Activated T-cell treated with anti-CD3 and anti-CD28 coated beads, Interleukin-2, amount 50 U/mL, for 24 hours (primary cell): ENCODE data around the gene MYOF.
"Not testable (repeated sequence)": the region's sequence is repeated elsewhere in the genome, so short reads cannot be mapped to it uniquely, and the experiment has no call there.

ENCODE experiments used
- DNase-seq: peaks from one replicate; pipeline ENCODE4 v3.0.0-alpha.2; 2020
- H3K27ac Mint-ChIP-seq: 2 replicates; pipeline ENCODE4 v1.8.0; 2020; ENCODE audit warnings: mild to moderate bottlenecking, mixed read lengths
- H3K27me3 Mint-ChIP-seq: 2 replicates; pipeline ENCODE4 v1.8.0; 2020; ENCODE audit warnings: mixed read lengths
- H3K36me3 Mint-ChIP-seq: 2 replicates; pipeline ENCODE4 v1.8.0; 2020; ENCODE audit warnings: low read depth, mixed read lengths
- H3K4me1 Mint-ChIP-seq: 2 replicates; pipeline ENCODE4 v1.8.0; 2020; ENCODE audit warnings: low read depth, mixed read lengths
- H3K4me3 Mint-ChIP-seq: 2 replicates; pipeline ENCODE4 v1.8.0; 2020; ENCODE audit warnings: mild to moderate bottlenecking, moderate library complexity, mixed read lengths
- H3K9me3 Mint-ChIP-seq: 2 replicates; pipeline ENCODE4 v1.8.0; 2020; ENCODE audit warnings: mixed read lengths

MYOF gene

GRCh38 chr10:93468461-93469213 is 13.5 kb downstream of the MYOF start:
- H3K4me1 Mint-ChIP-seq: peaks cover 36% of the 10 kb centered on the region

GRCh38 chr10:93467635-93468034 is 14.5 kb downstream of the MYOF start:
- not testable (repeated sequence) for H3K27ac Mint-ChIP-seq, H3K27me3 Mint-ChIP-seq, H3K4me3 Mint-ChIP-seq, H3K9me3 Mint-ChIP-seq, DNase-seq
- peaks cover 27% of the 10 kb centered on the region for H3K36me3 Mint-ChIP-seq
- H3K4me1 Mint-ChIP-seq: peaks cover 41% of the 10 kb centered on the region

More at GRCh38 chr10:93468461-93469213, 13.5 kb downstream of the MYOF start:
- no peaks in the 10 kb centered on the region for H3K9me3 Mint-ChIP-seq
- peak overlapping the region; percentile 81 for H3K27ac Mint-ChIP-seq
- H3K36me3 Mint-ChIP-seq: peaks cover 25% of the 10 kb centered on the region
- no peaks in the 10 kb centered on the region for H3K27me3 Mint-ChIP-seq
- H3K4me3 Mint-ChIP-seq: no peak overlapping the region
- DNase-seq: no peak

GRCh38 chr10:93465806-93466675 is 16.1 kb downstream of the MYOF start:
- Mint-ChIP-seq H3K27me3 (no peaks in the 10 kb centered on the region), H3K36me3 (peaks cover 29% of the 10 kb centered on the region), H3K4me1 (peaks cover 48% of the 10 kb centered on the region), H3K9me3 (no peaks in the 10 kb centered on the region), H3K4me3 (no peak overlapping the region), H3K27ac (no peak overlapping the region)
- DNase-seq: no peak

GRCh38 chr10:93464776-93465388 is 17.3 kb downstream of the MYOF start:
- DNase-seq: no peak
- Mint-ChIP-seq H3K36me3 (peaks cover 30% of the 10 kb centered on the region), H3K4me1 (peaks cover 42% of the 10 kb centered on the region), H3K4me3 (no peak overlapping the region), H3K9me3 (no peaks in the 10 kb centered on the region), H3K27ac (peak overlapping the region; percentile 27), H3K27me3 (no peaks in the 10 kb centered on the region)

GRCh38 chr10:93463723-93464476 is 18.2 kb downstream of the MYOF start:
- H3K4me3 Mint-ChIP-seq: no peak overlapping the region
- peaks cover 40% of the 10 kb centered on the region for H3K4me1 Mint-ChIP-seq
- H3K36me3 Mint-ChIP-seq: peaks cover 28% of the 10 kb centered on the region
- peak overlapping the region; percentile 14 for H3K27ac Mint-ChIP-seq
- DNase-seq: no peak
- no peaks in the 10 kb centered on the region for H3K27me3 Mint-ChIP-seq
- no peaks in the 10 kb centered on the region for H3K9me3 Mint-ChIP-seq

GRCh38 chr10:93462881-93463280 is 19.3 kb downstream of the MYOF start:
- H3K27ac Mint-ChIP-seq: peak overlapping the region; percentile 88

GRCh38 chr10:93462371-93462770 is 19.8 kb downstream of the MYOF start:
- Mint-ChIP-seq H3K36me3 (peaks cover 18% of the 10 kb centered on the region), H3K9me3 (no peaks in the 10 kb centered on the region), H3K27ac (peak overlapping the region; percentile 88), H3K4me3 (no peak overlapping the region), H3K4me1 (peaks cover 36% of the 10 kb centered on the region), H3K27me3 (no peaks in the 10 kb centered on the region)
- DNase-seq: no peak

More at GRCh38 chr10:93462881-93463280, 19.3 kb downstream of the MYOF start:
- Mint-ChIP-seq H3K36me3 (peaks cover 21% of the 10 kb centered on the region), H3K9me3 (no peaks in the 10 kb centered on the region), H3K4me3 (peak overlapping the region; percentile 9), H3K27me3 (no peaks in the 10 kb centered on the region), H3K4me1 (peaks cover 36% of the 10 kb centered on the region)
- peak; percentile 53 for DNase-seq

- no peak for DNase-seq
- no peaks in the 10 kb centered on the region for H3K9me3 Mint-ChIP-seq
- peak overlapping the region; percentile 88 for H3K27ac Mint-ChIP-seq
Measured at GRCh38 chr10:93461807-93462178, 20.3 kb downstream of the MYOF start.

GRCh38 chr10:93461109-93461806 is 20.9 kb downstream of the MYOF start:
- H3K4me1 Mint-ChIP-seq: peaks cover 36% of the 10 kb centered on the region
- peak overlapping the region; percentile 78 for H3K27ac Mint-ChIP-seq
- no peak for DNase-seq
- H3K36me3 Mint-ChIP-seq: peaks cover 25% of the 10 kb centered on the region
- H3K4me3 Mint-ChIP-seq: no peak overlapping the region
- no peaks in the 10 kb centered on the region for H3K9me3 Mint-ChIP-seq
- H3K27me3 Mint-ChIP-seq: no peaks in the 10 kb centered on the region

More at GRCh38 chr10:93461807-93462178, 20.3 kb downstream of the MYOF start:
- Mint-ChIP-seq H3K4me1 (peaks cover 36% of the 10 kb centered on the region), H3K27me3 (no peaks in the 10 kb centered on the region), H3K36me3 (peaks cover 20% of the 10 kb centered on the region), H3K4me3 (no peak overlapping the region)

GRCh38 chr10:93459466-93459865 is 22.7 kb downstream of the MYOF start:
- Mint-ChIP-seq H3K27me3 (no peaks in the 10 kb centered on the region), H3K4me1 (peaks cover 32% of the 10 kb centered on the region), H3K4me3 (no peak overlapping the region), H3K27ac (no peak overlapping the region), H3K9me3 (no peaks in the 10 kb centered on the region), H3K36me3 (peaks cover 35% of the 10 kb centered on the region)
- DNase-seq: no peak

- DNase-seq: no peak
Measured at GRCh38 chr10:93458821-93459257, 23.3 kb downstream of the MYOF start.

GRCh38 chr10:93457511-93457910 is 24.6 kb downstream of the MYOF start:
- H3K27ac Mint-ChIP-seq: no peak overlapping the region
- H3K4me1 Mint-ChIP-seq: peaks cover 22% of the 10 kb centered on the region
- no peak overlapping the region for H3K4me3 Mint-ChIP-seq
- DNase-seq: no peak
- no peaks in the 10 kb centered on the region for H3K9me3 Mint-ChIP-seq
- peaks cover 34% of the 10 kb centered on the region for H3K36me3 Mint-ChIP-seq
- H3K27me3 Mint-ChIP-seq: no peaks in the 10 kb centered on the region

More at GRCh38 chr10:93458821-93459257, 23.3 kb downstream of the MYOF start:
- no peak overlapping the region for H3K4me3 Mint-ChIP-seq
- peaks cover 27% of the 10 kb centered on the region for H3K4me1 Mint-ChIP-seq
- no peaks in the 10 kb centered on the region for H3K27me3 Mint-ChIP-seq
- peaks cover 35% of the 10 kb centered on the region for H3K36me3 Mint-ChIP-seq
- no peaks in the 10 kb centered on the region for H3K9me3 Mint-ChIP-seq
- peak overlapping the region; percentile 72 for H3K27ac Mint-ChIP-seq

- H3K27me3 Mint-ChIP-seq: no peaks in the 10 kb centered on the region
- no peaks in the 10 kb centered on the region for H3K9me3 Mint-ChIP-seq
- no peak overlapping the region for H3K27ac Mint-ChIP-seq
- no peak for DNase-seq
- H3K36me3 Mint-ChIP-seq: peaks cover 43% of the 10 kb centered on the region
- no peak overlapping the region for H3K4me3 Mint-ChIP-seq
- peaks cover 24% of the 10 kb centered on the region for H3K4me1 Mint-ChIP-seq
Measured at GRCh38 chr10:93456480-93456879, 25.7 kb downstream of the MYOF start.
